ENCODE results near the gene KLF7.

The KLF7 gene

GRCh38 chr2:207165121-207166038, at the start of gene KLF7:
Gene KLF7 (minus strand): TSS chr2:207165948. CDS start chr2:207165568, 380 bp downstream.
- no peak for DNase-seq (ENCODE audit: low read depth in 2 of 2)

GRCh38 chr2:207215308-207215707, 49.6 kb upstream of the KLF7 start:
- DNase-seq (ENCODE audit: low read depth in 2 of 2): no peak

GRCh38 chr2:207214446-207214845, 48.7 kb upstream of the KLF7 start:
- no peak for DNase-seq (ENCODE audit: low read depth in 2 of 2)

GRCh38 chr2:207206011-207206410, 40.3 kb upstream of the KLF7 start:
- DNase-seq (ENCODE audit: low read depth in 2 of 2): no peak

- DNase-seq (ENCODE audit: low read depth in 2 of 2): no peak
These were observed 39.6 kb upstream of the KLF7 start for GRCh38 chr2:207205173-207205957.

GRCh38 chr2:207203056-207203455, 37.3 kb upstream of the KLF7 start:
- no peak for DNase-seq (ENCODE audit: low read depth in 2 of 2)

- no peak for DNase-seq (ENCODE audit: low read depth in 2 of 2)
These were observed 36.9 kb upstream of the KLF7 start for GRCh38 chr2:207202645-207203044.

- no peak for DNase-seq (ENCODE audit: low read depth in 2 of 2)
These were observed 35.7 kb upstream of the KLF7 start for GRCh38 chr2:207201416-207201815.

- no peak for DNase-seq (ENCODE audit: low read depth in 2 of 2)
These were observed 34.4 kb upstream of the KLF7 start for GRCh38 chr2:207200136-207200535.

- DNase-seq (ENCODE audit: low read depth in 2 of 2): no peak
These were observed 28.3 kb upstream of the KLF7 start for GRCh38 chr2:207194028-207194427.

GRCh38 chr2:207188626-207189419, 23.1 kb upstream of the KLF7 start:
- no peak for DNase-seq (ENCODE audit: low read depth in 2 of 2)

GRCh38 chr2:207185372-207185771, 19.6 kb upstream of the KLF7 start:
- no peak for DNase-seq (ENCODE audit: low read depth in 2 of 2)

GRCh38 chr2:207184768-207185167, 19.0 kb upstream of the KLF7 start:
- no peak for DNase-seq (ENCODE audit: low read depth in 2 of 2)

GRCh38 chr2:207184348-207184747, 18.6 kb upstream of the KLF7 start:
- DNase-seq (ENCODE audit: low read depth in 2 of 2): no peak

GRCh38 chr2:207183506-207183905, 17.8 kb upstream of the KLF7 start:
- no peak for DNase-seq (ENCODE audit: low read depth in 2 of 2)

- DNase-seq (ENCODE audit: low read depth in 2 of 2): no peak
These were observed 17.2 kb upstream of the KLF7 start for GRCh38 chr2:207182911-207183310.

GRCh38 chr2:207181526-207182274, 16.0 kb upstream of the KLF7 start:
- no peak for DNase-seq (ENCODE audit: low read depth in 2 of 2)

GRCh38 chr2:207180741-207181140, 15.0 kb upstream of the KLF7 start:
- no peak for DNase-seq (ENCODE audit: low read depth in 2 of 2)

GRCh38 chr2:207176247-207176646, 10.5 kb upstream of the KLF7 start:
- no peak for DNase-seq (ENCODE audit: low read depth in 2 of 2)

- DNase-seq (ENCODE audit: low read depth in 2 of 2): no peak
These were observed 7.9 kb upstream of the KLF7 start for GRCh38 chr2:207173641-207174040.

All from stimulated activated CD8-positive, alpha-beta memory T cell treated with anti-CD3 and anti-CD28 coated beads, Interleukin-2, amount 100 ng/mL, for 1 hour (primary cell).